Prostate gland (tissue), 2 donors: ENCODE results near the gene PTK7. TPM values are rescaled to one million over a fixed set of nuclear protein-coding genes. Genes with fewer than 3 reads are reported as not detected.
A peak's percentile ranks its signal among the peaks of the same experiment; 100 is the strongest.

Experiments
- DNase-seq: peaks from one replicate; pipeline ENCODE4 v3.0.0-alpha.2; 2019; ENCODE audit warnings: low spot score
- H3K27ac ChIP-seq, 2 donors: fragments of 200-600 bp; sonication (generic); 2 replicates each; pipeline ENCODE4 v1.5.1; 2017 to 2019
- H3K27me3 ChIP-seq: fragments of 200-600 bp; sonication (generic); replicated peaks from 2 replicates; pipeline ENCODE4 v1.5.1; 2019; ENCODE audit not compliant: insufficient read depth
- H3K36me3 ChIP-seq, 2 donors: fragments of 200-600 bp; sonication (generic); 1 replicate in 1 of 2; 2 replicates in 1 of 2; pipeline versions ENCODE4 v1.5.1 to v1.8.1; 2017 to 2019
- H3K4me1 ChIP-seq: fragments of 200-600 bp; sonication (generic); replicated peaks from 2 replicates; pipeline ENCODE4 v1.5.1; 2019
- H3K4me3 ChIP-seq, 2 donors: fragments of 200-600 bp; sonication (generic); 2 replicates each; pipeline ENCODE4 v1.5.1; 2017 to 2019
- H3K9me3 ChIP-seq: fragments of 200-600 bp; sonication (generic); 2 replicates; pipeline ENCODE4 v1.5.1; 2017
- POLR2A ChIP-seq: fragments of 450-650 bp; IDR thresholded peaks from one replicate; pipeline ENCODE4 v1.6.1; 2016; ENCODE audit warnings: antibody characterized with exemption, mild to moderate bottlenecking
- POLR2AphosphoS5 ChIP-seq: sonication (generic); formaldehyde crosslinking; IDR thresholded peaks from one replicate; pipeline ENCODE4 v1.6.1; 2017; ENCODE audit warnings: antibody characterized with exemption
- WGBS: methylation state at CpG from one replicate; pipeline ENCODE4 v1.1.5; 2018; 5-methylcytosine and 5-hydroxymethylcytosine counted together
- intact Hi-C: fragments of 100-400 bp; cut with DNase I; formaldehyde crosslinking; loops from one replicate; pipeline ENCODE4 v1.14.2; 2022
- total RNA-seq, 2 donors: library from RNA; depleted of rRNA; stranded (reverse); fragments of >200 nt; gene quantifications; one replicate each; pipeline ENCODE4 v1.1.0, GENCODE V29; 2016
- TF ChIP-seq, protein P1 (sequence below), 4 experiments: fragments of 200-600 bp in 2 of 4; fragments of 450-650 bp in 2 of 4; sonication (generic) in 2 of 4; IDR thresholded peaks; 1 replicate in 3 of 4; 2 replicates in 1 of 4; pipeline ENCODE4 v1.5.1; 2016 to 2019; ENCODE audit warnings: antibody characterized with exemption in 4 of 4, mild to moderate bottlenecking in 2 of 4, moderate library complexity in 2 of 4

PTK7 gene
- 10 to 100 TPM; 83.3 to 85.2 TPM for total RNA-seq

DNA sequence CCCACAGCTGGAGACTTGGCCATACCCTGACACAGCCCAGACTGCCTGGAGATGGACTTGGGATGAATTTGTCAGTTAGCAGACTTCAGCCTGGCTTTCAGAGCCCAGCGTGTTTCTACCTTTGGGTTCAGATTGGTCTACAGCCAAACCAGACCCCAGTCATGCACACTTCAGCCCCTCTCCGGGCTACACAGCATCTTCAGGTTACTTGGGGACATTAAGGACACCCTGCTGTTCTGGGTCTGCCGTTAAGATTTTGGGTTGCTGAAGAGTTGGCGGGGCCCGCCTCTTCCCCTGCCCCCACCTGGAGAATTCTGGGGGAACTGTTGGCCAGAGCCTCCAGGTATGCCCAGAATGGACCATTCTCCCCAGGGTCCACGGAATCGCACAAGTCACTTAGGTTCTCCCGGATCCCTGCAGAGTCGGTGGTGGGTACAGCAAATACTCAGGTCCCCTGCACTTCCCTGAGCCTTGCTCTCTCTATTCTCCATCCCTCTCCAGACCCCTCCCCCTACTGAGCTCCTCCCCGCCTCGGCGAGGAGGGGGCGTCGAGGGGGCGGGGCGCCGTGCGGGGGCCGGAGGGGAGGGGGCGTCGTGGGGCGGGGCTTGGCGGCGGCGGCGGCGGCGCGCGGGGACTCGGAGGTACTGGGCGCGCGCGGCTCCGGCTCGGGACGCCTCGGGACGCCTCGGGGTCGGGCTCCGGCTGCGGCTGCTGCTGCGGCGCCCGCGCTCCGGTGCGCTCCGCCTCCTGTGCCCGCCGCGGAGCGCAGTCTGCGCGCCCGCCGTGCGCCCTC is at the start of gene PTK7:
PTK7 (plus strand) TSS at position 645 of the 794 bp plus-strand sequence. CDS start 175 bp downstream, outside the sequence.
- H3K4me3 ChIP-seq: peak within 1 kb of the TSS; percentile 73 to 79
- TF ChIP-seq POLR2A (peak; percentile 30), POLR2AphosphoS5 (peak; percentile 14)
- TF ChIP-seq, protein P1, sequence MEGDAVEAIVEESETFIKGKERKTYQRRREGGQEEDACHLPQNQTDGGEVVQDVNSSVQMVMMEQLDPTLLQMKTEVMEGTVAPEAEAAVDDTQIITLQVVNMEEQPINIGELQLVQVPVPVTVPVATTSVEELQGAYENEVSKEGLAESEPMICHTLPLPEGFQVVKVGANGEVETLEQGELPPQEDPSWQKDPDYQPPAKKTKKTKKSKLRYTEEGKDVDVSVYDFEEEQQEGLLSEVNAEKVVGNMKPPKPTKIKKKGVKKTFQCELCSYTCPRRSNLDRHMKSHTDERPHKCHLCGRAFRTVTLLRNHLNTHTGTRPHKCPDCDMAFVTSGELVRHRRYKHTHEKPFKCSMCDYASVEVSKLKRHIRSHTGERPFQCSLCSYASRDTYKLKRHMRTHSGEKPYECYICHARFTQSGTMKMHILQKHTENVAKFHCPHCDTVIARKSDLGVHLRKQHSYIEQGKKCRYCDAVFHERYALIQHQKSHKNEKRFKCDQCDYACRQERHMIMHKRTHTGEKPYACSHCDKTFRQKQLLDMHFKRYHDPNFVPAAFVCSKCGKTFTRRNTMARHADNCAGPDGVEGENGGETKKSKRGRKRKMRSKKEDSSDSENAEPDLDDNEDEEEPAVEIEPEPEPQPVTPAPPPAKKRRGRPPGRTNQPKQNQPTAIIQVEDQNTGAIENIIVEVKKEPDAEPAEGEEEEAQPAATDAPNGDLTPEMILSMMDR (IDR thresholded peaks at IDR 0.05): no peak
- peak; percentile 70 for DNase-seq
- H3K27ac ChIP-seq: peak within 1 kb of the TSS; percentile 68 to 78
- intact Hi-C loops: no loop called here
- peaks cover 8% of the 10 kb centered on the region for H3K4me1 ChIP-seq
- 4% methylated on average over 38 of the region's 60 CpGs for WGBS
- H3K27me3 ChIP-seq: no peaks in the 10 kb centered on the region
- no peaks in the 10 kb centered on the region for H3K9me3 ChIP-seq
- no peaks in the 10 kb centered on the region for H3K36me3 ChIP-seq

DNA sequence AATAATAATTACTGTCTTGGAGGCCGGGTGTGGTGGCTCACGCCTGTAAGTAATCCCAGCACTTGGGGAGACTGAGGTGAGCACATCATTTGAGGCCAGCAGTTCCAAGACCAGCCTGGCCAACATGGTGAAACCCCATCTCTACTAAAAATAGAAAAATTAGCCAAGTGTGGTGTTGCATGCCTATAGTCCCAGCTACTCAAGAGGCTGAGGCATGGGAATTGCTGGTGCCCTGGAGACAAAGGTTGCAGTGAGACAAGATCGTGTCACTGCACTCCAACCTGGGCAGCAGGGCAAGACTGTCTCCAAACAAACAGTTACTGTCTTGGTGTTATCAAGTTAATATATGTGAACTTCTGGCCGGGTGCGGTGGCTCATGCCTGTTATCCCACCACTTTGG is 49.7 kb upstream of the PTK7 start:
- Histone ChIP-seq H3K36me3 (peaks cover 7 to 48% of the 10 kb centered on the region in 2 donors), H3K27me3 (no peaks in the 10 kb centered on the region), H3K4me1 (no peaks in the 10 kb centered on the region), H3K9me3 (no peaks in the 10 kb centered on the region), H3K4me3 (no peak overlapping the region), H3K27ac (no peak overlapping the region)
- intact Hi-C loops: no loop called here
- DNase-seq: no peak
- 95% methylated on average over 5 of the region's 5 CpGs for WGBS
- TF ChIP-seq POLR2A: no peak
- no peak for TF ChIP-seq POLR2AphosphoS5
- TF ChIP-seq, protein P1 (IDR thresholded peaks at IDR 0.05): no peak

DNA sequence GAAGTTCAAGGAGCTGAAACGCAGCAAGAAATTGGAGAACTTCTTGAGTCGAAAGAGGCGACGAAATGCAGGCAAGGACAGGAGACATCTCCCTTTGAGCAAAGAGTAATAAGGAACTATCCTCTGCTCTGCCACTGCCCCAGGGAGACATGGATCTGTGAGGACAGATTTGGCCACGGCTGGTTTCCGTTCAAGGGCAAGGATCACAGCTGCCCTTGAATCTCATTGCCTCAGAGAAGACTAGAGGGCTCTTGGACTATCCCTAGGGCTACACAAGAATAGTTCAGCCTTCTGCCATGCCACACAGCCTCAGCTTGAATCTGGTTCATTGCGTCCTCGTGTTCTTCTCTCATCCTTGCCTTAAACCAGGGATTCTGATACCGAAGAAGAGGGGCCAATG is 47.0 kb upstream of the PTK7 start:
- no peaks in the 10 kb centered on the region for H3K27me3 ChIP-seq
- intact Hi-C loops: no loop called here
- no peaks in the 10 kb centered on the region for H3K4me1 ChIP-seq
- 87% methylated on average over 9 of the region's 9 CpGs for WGBS
- no peaks in the 10 kb centered on the region for H3K9me3 ChIP-seq
- DNase-seq: no peak
- peaks cover 7 to 48% of the 10 kb centered on the region in 2 donors for H3K36me3 ChIP-seq
- no peak overlapping the region for H3K4me3 ChIP-seq
- TF ChIP-seq, protein P1 (IDR thresholded peaks at IDR 0.05): no peak
- no peak for TF ChIP-seq POLR2AphosphoS5
- no peak for TF ChIP-seq POLR2A
- H3K27ac ChIP-seq: no peak overlapping the region

DNA sequence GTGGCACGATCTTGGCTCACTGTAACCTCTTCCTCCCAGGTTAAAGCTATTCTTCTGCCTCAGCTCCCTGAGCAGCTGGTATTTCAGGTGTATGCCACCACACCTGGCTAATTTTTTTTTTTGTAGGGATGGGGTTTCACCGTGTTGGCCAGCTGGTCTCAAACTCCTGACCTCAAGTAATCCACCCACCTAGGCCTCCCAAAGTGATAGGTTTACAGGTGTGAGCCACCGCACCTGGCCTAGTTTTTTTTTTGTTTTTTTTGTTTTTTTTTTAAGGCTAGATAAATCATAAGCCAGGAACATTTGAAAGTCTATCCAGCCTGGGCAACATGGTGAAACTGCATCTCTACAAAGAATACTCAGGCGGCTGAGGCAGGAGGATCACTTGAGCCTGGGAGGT is 43.8 kb upstream of the PTK7 start:
- no peak for TF ChIP-seq POLR2AphosphoS5
- TF ChIP-seq, protein P1 (IDR thresholded peaks at IDR 0.05): no peak
- TF ChIP-seq POLR2A: no peak
- 86% methylated on average over 4 of the region's 4 CpGs for WGBS
- Histone ChIP-seq H3K27me3 (no peaks in the 10 kb centered on the region), H3K27ac (no peak overlapping the region), H3K4me1 (no peaks in the 10 kb centered on the region), H3K9me3 (no peaks in the 10 kb centered on the region), H3K36me3 (peaks cover 7 to 27% of the 10 kb centered on the region in 2 donors), H3K4me3 (no peak overlapping the region)
- intact Hi-C loops: no loop called here
- no peak for DNase-seq
